Measurements from ENCODE around the gene LIPC.
A peak's percentile ranks its signal among the peaks of the same experiment; 100 is the strongest.
"Not testable (repeated sequence)": the region's sequence is repeated elsewhere in the genome, so short reads cannot be mapped to it uniquely, and the experiment has no call there.

The LIPC gene

DNA sequence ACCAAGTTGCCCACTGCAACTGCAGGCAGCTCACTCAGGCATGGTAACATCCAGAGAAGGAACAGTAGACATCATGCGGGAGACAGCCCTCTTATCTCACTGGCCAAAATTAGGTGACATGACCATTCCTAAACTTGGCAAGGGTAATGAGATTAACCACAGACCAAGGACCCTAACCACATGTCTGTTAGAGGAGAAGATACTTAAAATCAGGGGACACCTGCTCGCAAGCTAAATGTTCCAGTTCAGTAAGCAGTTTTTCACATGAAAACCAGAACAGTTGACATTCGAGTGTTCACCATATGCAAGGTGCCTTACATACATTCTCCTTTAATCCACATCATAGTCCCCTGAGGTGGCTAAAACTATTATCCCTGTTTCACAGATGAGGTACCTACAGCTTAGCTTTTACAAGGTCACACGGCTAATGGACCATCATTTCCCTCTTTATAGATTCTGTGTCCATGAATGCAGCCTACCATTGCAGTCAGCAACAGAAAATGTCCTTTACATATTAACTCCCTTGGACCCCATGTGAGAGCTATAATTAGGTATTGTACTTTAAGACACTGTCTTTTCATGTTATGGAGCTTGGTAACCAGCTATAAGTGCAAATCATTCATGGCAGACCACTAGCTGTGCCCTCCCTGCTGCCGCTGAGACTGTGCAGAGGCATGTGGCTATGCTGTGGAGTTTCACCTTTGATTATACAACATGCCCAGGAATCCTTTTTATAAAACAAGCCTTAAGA, 154.1 kb downstream of the LIPC start:
- DNase-seq (ENCODE audit: low read depth in 2 of 2): no peak

DNA sequence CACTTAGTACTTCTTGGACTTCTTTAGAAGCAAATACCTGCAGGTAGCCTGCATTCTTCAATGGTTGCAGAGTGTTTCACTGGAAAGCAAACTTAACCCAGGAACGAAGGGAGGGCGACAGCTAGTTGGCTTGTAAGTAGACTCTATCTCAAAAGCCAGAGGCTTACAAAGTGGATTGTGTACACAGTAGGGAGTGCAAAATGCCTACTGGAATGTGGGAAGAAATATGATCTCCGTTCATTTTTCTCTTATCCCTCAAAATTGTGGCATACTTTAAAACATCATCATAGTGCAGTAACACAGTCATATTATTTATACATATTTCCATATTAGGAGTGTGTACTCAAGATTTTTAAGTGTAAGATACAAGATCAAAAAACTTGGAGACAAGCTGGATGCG, 155.7 kb downstream of the LIPC start:
- DNase-seq (ENCODE audit: low read depth in 2 of 2): no peak

DNA sequence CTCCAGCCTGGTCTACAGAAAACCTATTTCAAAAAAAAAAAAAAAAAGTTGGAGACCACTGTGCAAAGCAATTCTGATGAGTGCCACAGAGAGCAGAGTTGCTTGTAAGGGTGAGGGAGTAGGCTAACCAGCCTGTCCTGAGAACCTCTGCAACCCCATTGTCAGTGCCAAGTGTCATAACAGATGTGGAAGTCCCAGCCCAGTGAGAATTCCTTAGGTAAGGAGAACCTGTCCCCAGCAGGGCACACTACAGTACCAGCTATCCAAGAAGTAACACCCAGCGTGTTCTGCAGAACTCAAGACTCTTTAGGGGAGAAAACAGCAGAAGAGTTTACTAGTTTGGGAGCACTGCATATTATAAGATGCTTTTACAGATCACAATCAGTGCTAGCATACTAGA, 156.3 kb downstream of the LIPC start:
- no peak for DNase-seq (ENCODE audit: low read depth in 2 of 2)

DNA sequence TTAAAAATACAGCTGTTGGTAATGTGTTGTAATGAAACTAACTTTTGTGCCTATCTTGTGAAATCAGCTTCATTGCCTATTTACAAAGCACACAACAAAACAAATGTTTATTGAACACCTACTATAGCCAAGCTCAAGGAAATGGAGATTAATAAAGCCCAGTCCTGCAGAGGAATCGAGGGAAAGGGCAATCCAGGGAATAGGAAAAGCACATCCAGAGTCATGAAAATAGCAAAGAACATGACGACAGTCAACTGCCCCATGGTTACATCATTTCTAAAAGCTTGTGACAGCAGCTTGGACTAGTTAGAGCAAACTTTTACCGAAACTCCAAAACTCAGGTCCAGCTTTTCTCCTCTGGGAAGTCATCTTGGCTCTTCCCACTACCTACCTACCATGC, 157.3 kb downstream of the LIPC start:
- no peak for DNase-seq (ENCODE audit: low read depth in 2 of 2)

DNA sequence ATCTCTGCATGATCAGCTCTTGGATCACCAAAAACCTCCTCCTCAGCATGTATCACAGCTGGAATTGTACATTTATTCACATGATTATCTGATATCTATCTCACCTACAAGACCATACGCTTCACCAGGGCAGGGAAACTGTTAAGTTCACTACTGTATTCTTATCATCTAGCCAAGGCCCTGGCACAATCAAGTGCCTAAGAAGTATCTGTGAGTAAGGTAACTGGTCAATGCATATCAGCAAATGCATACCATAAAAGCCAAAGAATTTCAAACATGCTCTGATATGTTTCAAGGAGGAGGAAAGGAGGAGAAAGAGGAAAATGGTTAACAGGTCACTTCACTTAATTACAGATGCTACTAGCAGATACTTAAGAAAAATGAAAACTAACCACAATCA, 158.4 kb downstream of the LIPC start:
- DNase-seq (ENCODE audit: low read depth in 2 of 2): no peak

DNA sequence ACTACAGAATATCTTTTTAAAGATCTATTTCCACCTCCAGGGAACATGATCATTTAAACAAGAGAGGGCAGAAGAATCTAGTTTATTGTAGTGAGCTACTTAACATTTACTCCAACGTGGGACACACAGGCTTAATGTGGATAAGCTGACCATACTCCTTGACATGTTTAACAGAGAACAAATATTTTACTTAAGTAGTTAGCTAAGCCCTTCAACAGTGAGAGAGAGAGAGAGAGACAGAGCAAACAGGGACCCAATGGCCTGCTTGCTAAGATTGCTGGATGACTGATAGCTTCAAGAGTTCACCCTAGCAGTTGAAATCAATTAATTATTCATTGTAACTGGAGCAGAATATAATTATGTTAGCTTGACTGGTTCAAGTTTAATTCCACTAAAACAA, 159.1 kb downstream of the LIPC start:
- DNase-seq (ENCODE audit: low read depth in 2 of 2): no peak

DNA sequence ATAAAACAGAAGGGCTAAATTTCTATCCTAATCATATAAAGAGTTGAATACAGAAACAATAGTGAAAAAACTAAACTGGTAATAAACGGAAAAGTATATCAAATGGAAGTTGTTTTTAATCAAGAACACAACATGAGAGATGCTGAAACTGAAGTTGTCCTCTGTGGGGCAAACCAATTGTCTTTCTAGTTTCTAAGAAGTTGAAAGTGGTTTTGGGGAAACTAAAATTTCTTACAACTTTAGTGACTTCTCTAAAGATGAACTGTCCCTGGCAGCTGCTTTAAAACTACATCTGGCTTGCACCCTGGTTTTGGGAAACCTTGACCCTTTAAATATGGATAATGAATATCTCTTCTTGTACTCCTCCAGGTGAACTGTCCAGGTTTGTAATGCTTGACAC, 162.1 kb downstream of the LIPC start:
- no peak for DNase-seq (ENCODE audit: low read depth in 2 of 2)

DNA sequence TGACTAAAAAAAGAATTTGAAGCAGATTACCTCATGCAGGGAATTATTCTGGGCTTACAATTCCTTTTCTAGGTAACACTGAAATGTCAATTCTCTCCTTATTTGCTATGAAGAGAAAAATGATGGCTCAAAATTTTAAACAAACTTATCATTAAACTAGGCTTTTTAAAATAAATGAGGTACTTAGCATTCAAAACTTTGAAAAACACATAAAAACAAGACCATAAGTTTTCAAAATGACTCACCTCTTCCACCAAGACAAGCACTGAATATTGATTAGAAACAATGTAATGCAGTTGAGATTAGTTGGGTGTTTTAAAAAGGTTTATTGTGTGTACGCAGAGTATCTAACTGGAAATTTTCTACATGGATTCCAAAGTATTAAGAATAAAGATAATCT, 163.1 kb downstream of the LIPC start:
- DNase-seq (ENCODE audit: low read depth in 2 of 2): no peak

DNA sequence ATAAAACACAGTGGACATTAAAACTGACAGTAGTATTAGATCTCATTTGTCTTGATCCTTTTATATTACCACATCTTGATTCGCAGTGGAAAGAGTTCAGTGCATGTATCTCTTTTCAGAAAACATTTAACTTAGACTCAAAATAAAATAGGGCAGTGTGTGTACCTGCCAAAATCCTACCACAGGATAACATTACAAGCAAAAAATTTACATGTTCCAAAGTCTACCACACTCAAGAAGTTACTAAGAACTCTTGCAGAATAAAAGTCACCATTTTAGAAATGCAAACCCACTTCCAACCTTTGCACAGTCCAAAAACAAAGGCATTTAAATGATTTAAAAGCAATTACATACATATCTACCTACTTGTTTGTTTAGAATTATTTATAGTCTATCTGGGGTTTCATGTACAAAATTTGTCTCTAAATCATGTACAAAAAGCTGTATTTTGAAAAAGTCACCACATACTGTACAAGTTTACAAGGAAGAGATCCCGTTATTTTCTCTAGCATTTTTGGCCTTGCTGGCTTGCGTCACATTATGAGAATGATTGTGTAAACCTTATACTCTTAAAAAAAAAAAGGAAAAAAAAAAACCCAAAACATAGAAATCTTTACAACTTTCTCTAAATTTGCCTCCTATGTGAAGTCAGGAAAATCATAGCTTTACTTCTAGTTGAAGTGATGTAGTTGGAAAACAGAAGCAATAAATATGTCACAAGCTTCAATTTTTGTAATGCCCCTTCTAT, 163.9 kb downstream of the LIPC start:
- no peak for DNase-seq (ENCODE audit: low read depth in 2 of 2)

DNA sequence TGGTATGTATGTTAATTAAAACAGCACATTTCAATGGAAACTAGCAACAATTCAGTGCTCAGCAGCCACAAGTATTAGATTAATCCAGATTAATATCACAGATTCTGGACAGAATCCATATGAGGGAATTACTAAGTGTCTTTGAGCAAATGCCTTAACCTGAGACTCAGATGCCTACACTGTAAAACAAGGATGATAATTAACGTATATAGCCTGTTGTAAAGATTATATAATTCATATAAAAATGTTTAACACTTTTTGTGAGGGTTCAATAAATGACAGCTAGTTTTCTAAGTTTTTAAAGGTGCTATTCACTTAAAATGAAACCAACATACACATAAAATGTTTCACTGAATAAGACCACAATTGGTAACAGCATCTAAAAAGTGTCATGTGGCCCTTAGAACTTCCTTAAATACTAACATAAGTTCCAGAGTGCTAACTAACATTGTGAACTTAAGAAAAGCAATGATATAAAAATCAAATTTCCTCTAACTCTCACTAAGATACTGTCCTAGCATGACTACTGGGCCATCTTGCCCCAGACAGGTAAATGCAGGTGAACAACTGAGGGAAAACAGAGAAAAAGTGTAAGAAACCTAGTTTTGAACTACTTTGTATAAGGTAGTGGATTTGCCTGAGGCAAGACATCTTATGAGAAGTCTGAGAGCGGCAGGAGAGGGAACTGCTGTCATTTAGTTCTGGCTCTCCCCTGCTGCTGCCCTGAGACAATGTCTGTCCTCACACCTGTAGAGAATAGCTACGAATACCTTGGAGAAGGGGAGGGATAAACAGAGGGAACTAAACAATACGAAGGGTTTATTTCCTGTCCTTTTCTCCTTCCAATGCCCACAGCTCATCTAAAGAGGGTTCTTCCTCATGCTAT, 166.4 kb downstream of the LIPC start:
- no peak for DNase-seq (ENCODE audit: low read depth in 2 of 2)

DNA sequence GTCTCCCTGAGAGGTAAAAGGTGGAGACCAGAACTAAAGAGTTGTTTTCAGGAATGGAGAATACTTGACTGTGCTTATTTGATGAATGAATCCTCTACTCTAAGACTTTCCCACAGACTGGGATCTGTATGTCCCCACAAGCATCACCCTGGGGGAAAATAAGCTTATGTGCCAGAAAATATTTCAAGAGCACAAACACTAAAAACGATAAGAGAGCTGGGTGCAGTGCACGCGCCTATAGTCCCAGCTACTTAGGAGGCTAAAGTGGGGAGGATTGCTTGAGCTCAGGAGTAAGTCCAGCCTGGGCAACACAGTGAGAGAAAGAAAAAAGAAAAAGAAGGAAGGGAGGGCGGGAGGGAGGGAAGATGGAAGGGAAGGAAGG, 167.0 kb downstream of the LIPC start:
- DNase-seq (ENCODE audit: low read depth in 2 of 2): no peak

DNA sequence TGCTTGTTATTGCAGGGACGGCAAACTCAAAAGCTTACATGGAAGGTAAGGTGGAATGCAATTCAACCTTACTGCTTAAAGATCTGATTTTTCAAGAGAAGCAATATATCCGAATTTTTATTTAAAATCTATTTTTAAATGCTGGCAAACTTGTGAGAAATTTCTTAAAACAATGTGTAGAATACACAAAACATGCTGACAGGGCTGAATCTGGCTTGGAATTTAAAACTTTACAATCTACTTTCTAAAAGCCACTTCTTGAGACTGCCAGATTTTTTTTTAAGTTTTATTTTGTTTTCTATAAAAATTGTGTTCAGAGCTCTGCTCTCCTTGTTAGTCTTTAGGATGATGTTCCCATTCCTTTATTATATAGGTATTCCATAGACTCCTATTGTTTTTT, 171.0 kb downstream of the LIPC start:
- no peak for DNase-seq (ENCODE audit: low read depth in 2 of 2)

DNA sequence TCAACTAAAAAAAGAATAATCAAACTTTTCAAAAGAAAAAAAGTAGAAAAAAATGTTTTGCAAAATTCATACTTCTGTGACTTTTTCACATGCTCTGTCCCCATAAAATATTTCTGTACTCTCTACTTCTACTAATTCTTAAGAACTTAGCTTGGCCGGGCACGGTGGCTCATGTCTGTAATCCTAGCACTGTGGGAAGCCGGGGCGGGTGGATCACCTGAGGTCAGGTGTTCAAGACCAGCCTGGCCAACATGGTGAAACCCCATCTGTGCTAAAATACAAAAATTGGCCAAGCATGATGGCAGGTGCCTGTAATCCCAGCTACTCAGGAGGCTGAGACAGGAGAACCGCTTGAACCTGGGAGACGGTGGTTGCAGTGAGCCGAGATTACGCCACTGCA, 172.1 kb downstream of the LIPC start:
- DNase-seq (ENCODE audit: low read depth in 2 of 2): not testable (repeated sequence)

DNA sequence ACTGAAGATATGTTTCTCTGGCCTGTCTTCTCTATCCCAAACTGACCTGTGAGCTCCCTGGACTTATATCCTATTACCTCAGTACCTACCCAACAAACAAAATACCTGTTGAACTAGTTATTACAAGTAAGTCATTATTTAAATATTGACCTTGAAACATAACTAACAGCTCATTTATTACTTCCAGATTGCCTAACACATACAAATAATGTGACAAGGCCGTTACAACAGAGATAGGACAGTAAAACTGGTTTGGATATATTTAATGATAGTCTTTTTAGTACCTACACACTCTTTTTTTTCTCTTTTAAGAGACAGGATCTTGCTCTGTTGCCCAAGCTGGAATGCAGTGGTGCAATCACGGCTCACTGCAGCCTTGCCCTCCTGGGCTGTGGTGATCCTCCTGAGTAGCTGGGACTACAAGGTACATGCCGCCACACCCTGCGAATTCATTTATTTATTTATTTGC, 172.7 kb downstream of the LIPC start:
- DNase-seq (ENCODE audit: low read depth in 2 of 2): no peak

DNA sequence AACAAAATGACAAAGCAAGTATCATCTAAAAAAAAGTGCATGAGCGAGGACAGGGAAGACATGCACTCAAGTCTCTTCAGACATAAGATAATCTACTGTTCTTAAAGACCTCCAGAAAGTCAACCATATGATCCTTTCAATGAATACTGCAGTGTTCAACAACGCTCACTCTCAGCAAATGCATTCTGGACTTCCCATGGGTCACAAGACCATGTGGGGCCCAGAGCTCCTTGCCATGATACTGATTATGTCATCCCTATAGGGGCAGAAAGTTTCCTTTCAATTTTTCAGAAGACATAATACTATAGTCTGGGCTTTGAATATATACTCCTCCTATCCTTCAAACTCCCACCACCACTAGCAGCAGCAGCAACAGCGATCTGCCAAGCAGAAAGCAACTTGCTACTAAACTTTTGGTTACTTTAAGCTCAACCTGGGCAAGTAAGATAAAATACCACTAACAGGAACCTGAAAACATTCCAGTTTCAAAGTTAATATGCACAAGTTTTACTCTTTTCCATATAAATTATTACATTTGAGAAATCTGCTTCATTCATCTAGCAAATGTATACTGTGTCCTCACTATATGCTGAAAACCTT, 174.2 kb downstream of the LIPC start:
- no peak for DNase-seq (ENCODE audit: low read depth in 2 of 2)

DNA sequence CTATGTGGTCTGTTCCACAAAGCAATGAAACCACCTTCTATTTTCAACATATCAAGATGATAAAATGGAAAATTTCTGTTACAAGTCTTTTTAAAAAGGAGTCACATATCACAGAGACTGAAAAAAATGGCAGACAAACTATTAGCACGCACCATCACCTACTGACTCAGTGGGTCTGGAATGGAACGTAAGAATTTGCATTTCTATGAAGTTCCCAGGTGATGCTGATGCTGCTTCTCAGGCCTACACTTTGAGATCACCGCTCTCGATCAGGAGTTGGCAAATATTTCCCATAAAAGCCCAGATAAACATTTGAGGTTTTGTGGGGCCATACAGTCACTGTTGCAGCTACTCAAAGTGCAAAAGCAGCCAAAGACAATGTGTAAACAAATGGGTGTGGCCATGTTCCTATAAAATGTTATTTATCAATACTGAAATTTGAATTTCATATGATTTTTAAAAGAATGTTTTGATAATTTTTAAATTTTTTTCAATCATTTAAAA, 174.8 kb downstream of the LIPC start:
- DNase-seq (ENCODE audit: low read depth in 2 of 2): no peak

DNA sequence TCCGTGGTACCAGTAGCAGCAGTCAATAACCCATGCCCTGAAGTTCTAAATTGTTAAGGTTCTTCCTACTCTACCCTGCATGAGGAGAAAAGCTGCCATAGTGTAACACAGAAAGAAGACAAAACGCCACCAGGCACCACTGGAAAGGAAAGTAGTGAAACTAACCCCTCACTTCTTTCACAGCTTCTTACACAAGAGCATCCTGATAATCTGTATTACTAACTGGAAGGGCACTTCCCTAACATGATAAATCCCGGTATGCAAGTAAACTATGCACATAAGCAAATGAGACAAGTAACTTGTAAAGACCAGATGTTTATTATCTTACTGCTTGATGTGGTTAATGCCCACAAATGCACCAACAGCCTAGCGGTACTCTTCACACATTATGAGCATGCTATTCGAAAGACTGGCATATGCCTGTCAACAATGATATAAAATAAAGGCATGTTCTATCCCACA, 176.4 kb downstream of the LIPC start:
- peak; percentile 40 to 47 for DNase-seq (ENCODE audit: low read depth in 2 of 2)

DNA sequence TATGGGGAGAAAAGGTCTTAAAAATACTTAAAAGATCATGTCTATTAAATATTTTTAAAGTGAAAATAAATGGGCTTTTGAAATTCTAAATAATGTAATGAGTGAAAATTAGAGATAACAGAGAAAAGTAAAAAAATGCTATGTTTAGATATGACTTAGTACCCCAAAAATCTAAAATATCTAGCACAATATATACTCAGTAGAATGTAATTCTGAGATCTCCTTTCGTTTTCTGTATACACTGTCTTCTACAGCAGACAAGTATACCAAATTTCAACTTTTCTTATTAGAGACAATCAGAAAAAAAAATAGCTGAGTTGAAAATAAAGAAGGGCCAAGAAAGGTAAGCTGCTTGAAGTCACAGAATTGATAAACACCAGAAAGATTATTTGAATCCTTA, 176.9 kb downstream of the LIPC start:
- DNase-seq (ENCODE audit: low read depth in 2 of 2): no peak

DNA sequence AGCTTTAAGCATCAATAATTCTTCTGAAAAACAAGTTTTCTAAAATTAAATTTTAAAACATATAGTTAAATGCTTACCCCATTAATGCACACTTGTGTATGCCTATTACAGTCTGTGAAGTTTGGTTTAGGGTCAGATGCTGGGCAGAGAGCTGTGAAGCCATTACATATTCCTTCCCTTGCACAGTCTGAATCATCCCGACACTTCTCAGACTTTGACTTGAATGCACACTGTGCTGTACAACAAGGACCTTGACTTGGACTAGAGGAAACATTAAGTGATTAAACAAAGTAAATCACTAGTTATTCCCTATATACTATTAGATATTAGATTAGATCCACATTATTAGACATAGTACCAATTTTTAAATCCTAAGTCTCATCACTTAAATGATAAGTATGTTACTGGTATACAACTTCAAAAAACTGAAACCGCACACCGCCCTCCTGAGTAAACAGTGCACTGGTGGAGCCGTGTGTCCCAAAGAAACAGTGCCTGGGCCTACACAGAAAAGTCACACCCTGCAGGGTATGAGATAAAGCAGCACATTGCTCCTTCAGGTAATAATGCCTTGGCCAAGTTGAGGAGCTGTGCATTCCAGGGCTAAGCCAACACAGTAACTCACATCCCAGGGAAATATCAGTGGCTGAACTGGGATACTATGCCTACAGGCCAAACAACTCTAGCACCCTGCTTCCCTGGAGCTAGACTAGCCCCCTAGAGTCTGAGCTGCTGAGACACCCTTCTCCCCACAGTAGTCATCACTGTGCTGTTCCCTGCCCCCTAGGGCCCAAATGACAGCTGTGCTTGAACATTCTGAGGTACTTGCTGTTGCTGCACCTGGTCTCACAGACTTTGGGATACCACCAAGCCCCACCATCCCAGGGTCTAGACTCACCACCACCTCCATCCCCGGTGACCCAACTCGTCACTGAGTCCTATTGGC, 180.2 kb downstream of the LIPC start:
- no peak for DNase-seq (ENCODE audit: low read depth in 2 of 2)

DNA sequence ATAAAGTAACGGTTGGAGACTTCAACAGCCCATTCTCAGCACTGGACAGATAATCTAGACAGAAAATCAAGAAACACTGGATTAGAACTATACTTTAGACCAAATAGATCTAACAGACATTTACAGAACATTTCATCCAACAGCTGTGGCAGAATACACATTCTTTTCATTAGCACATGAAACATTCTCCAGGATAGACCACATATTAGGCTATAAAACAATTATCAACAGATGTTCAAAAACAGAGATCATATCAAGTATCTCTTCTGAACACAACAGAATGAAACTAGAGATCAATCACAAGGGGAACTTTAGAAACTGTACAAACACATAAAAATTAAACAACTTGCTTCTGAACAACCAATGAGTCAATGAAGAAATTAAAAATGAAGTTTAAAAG, 184.4 kb downstream of the LIPC start:
- peak; percentile 9 to 11 for DNase-seq (ENCODE audit: low read depth in 2 of 2)

Data from fibroblast of skin of left biceps (primary cell).